Epithelial cell of esophagus (primary cell): ENCODE measurements around the gene CXCL3.

ENCODE experiments used
- DNase-seq: peaks from one replicate; pipeline ENCODE4 v3.0.0; 2010; ENCODE audit warnings: low read depth
- H3K4me3 ChIP-seq: 2 replicates; pipeline ENCODE4 v1.5.1; 2011; ENCODE audit warnings: mild to moderate bottlenecking, low read length, control low read depth
- TF ChIP-seq, protein P1 (sequence below): IDR thresholded peaks from 2 replicates; pipeline ENCODE4 v1.5.1; 2011; ENCODE audit warnings: low read depth, mild to moderate bottlenecking, low read length, control low read depth, inconsistent platforms; ENCODE audit not compliant: insufficient read depth; ENCODE audit errors: missing control alignments

CXCL3 gene

DNA sequence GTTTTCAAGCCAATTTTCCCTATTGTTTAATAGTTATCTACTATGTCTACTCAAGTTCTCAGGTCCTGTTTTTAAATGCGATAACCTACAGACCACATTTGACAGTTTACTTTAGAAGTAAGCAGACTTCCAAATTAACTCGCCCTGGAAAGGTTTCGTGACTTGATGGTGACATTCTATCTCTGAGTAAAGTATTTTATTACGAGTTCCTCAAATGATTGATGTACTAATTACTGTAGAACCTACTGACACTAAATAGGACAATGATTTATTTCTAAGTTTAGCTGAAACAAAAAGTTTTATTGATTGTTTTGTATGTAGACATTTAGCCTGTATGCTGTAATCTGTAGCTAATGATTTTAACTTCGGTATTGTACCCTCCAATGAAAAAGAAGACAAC is 48.6 kb downstream of the CXCL3 start:
- H3K4me3 ChIP-seq: no peak overlapping the region
- TF ChIP-seq, protein P1, sequence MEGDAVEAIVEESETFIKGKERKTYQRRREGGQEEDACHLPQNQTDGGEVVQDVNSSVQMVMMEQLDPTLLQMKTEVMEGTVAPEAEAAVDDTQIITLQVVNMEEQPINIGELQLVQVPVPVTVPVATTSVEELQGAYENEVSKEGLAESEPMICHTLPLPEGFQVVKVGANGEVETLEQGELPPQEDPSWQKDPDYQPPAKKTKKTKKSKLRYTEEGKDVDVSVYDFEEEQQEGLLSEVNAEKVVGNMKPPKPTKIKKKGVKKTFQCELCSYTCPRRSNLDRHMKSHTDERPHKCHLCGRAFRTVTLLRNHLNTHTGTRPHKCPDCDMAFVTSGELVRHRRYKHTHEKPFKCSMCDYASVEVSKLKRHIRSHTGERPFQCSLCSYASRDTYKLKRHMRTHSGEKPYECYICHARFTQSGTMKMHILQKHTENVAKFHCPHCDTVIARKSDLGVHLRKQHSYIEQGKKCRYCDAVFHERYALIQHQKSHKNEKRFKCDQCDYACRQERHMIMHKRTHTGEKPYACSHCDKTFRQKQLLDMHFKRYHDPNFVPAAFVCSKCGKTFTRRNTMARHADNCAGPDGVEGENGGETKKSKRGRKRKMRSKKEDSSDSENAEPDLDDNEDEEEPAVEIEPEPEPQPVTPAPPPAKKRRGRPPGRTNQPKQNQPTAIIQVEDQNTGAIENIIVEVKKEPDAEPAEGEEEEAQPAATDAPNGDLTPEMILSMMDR: no peak
- no peak for DNase-seq

DNA sequence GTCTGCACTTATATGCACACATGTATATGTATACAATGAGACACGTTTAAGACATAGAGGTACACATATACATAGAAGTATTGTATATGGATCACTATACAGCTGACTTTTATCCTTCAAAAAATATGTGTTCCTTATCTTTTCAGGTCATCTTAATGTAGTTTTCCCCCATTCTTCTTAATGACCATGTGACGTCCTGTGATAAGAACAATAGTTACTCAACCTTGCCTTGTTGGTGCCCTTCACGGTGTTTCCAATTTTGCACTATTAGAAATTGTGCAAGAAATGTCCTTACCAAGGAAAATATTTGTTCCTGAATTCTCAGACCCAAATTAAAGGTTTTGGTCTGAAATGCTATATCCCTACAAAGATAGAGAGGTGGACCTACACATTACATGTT is 49.5 kb downstream of the CXCL3 start:
- TF ChIP-seq, protein P1: no peak
- H3K4me3 ChIP-seq: no peak overlapping the region
- no peak for DNase-seq

DNA sequence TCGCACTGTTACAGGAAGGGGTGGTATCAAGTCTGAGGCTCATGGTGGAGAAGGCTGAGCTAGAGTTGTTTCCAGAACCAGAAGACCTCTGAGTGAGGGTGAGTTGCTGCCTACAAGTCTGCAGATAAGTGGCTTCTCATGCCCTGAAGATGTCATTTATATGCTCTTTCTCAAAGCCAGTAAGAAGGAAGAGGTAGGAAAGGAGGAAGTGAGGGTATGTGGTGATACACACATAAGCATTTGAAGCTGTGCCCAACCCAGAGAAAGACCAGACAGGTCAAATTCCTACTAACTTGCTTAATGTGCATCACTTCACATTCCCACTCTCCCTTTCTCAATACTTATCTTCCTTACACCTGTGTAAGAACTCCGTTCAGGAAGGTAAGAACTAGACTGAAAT is 50.4 kb downstream of the CXCL3 start, which contains the start of gene PPBP:
Gene PPBP (minus strand): TSS at position 130 of the 400 bp plus-strand sequence. CDS start 87 bp downstream, at position 43.
- TF ChIP-seq, protein P1: no peak
- H3K4me3 ChIP-seq: no peak within 1 kb of the TSS
- DNase-seq: peak; percentile 69
